ENCODE measurements around the gene DVL3. TPM values are rescaled to one million over a fixed set of nuclear protein-coding genes. Genes with fewer than 3 reads are reported as not detected.
A peak's percentile ranks its signal among the peaks of the same experiment; 100 is the strongest.

DVL3 gene
- total and polyA plus RNA-seq, 10 of the 15 experiments (the other 5 are each of a cell fraction or from before 2014, with no cell fraction given) = 2.2 to 39.7 (median 14.5) TPM

GRCh38 chr3:184185461-184186183 lies 30.4 kb downstream of the DVL3 start (continued):
- no peak for TF ChIP-seq SMARCA5 (IDR thresholded peaks at IDR 0.05)
- TF ChIP-seq ZBTB11 (CRISPR knock-in tag; IDR thresholded peaks at IDR 0.05) = no peak
- TF ChIP-seq CEBPB (IDR thresholded peaks at IDR 0.05; ENCODE audit: borderline replicate concordance in 1 of 2, low read depth in 2 of 2, low read length in 2 of 2) = no peak
- TF ChIP-seq MLLT1 (IDR thresholded peaks at IDR 0.05) = no peak; the same call in 1 of the 2 replicates
- no peak for TF ChIP-seq PAX5 (IDR thresholded peaks at IDR 0.05; ENCODE audit: borderline replicate concordance, low read depth, low read length)
- no peak for TF ChIP-seq NR2C2 (IDR thresholded peaks at IDR 0.05; ENCODE audit: borderline replicate concordance, control insufficient read depth, insufficient read length, low read depth)
- no peak for TF ChIP-seq EP300 (IDR thresholded peaks at IDR 0.05; ENCODE audit: borderline replicate concordance in 1 of 2, control insufficient read depth in 1 of 2, low read depth in 2 of 2, low read length in 2 of 2)
- 0 out of 2 replicates have a peak, but pooled peaks have one; percentile 13 for TF ChIP-seq SPI1 (IDR thresholded peaks at IDR 0.05; ENCODE audit: borderline replicate concordance, insufficient read depth, low read depth, low read length)
- no peak; the same call in 1 of the 2 replicates for TF ChIP-seq ZBTB40 (IDR thresholded peaks at IDR 0.05; ENCODE audit: borderline replicate concordance)
- no peak for TF ChIP-seq SRF (IDR thresholded peaks at IDR 0.05; ENCODE audit: low read depth in 2 of 2, low read length in 2 of 2)
- TF ChIP-seq, protein P1, sequence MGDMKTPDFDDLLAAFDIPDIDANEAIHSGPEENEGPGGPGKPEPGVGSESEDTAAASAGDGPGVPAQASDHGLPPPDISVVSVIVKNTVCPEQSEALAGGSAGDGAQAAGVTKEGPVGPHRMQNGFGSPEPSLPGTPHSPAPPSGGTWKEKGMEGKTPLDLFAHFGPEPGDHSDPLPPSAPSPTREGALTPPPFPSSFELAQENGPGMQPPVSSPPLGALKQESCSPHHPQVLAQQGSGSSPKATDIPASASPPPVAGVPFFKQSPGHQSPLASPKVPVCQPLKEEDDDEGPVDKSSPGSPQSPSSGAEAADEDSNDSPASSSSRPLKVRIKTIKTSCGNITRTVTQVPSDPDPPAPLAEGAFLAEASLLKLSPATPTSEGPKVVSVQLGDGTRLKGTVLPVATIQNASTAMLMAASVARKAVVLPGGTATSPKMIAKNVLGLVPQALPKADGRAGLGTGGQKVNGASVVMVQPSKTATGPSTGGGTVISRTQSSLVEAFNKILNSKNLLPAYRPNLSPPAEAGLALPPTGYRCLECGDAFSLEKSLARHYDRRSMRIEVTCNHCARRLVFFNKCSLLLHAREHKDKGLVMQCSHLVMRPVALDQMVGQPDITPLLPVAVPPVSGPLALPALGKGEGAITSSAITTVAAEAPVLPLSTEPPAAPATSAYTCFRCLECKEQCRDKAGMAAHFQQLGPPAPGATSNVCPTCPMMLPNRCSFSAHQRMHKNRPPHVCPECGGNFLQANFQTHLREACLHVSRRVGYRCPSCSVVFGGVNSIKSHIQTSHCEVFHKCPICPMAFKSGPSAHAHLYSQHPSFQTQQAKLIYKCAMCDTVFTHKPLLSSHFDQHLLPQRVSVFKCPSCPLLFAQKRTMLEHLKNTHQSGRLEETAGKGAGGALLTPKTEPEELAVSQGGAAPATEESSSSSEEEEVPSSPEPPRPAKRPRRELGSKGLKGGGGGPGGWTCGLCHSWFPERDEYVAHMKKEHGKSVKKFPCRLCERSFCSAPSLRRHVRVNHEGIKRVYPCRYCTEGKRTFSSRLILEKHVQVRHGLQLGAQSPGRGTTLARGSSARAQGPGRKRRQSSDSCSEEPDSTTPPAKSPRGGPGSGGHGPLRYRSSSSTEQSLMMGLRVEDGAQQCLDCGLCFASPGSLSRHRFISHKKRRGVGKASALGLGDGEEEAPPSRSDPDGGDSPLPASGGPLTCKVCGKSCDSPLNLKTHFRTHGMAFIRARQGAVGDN (IDR thresholded peaks at IDR 0.05) = no peak; the same call in 1 of the 2 replicates
- no peak for TF ChIP-seq JUND (IDR thresholded peaks at IDR 0.05; ENCODE audit: low read depth, low read length)
- TF ChIP-seq RUNX3 (IDR thresholded peaks at IDR 0.05; ENCODE audit: low read length) = peak; percentile 49; the same call in 1 of the 2 replicates
